Natural killer cell treated with Interleukin-12 subunit alpha and Interleukin-12 subunit beta and Interleukin-15 and Interleukin-18, amount 100 ng/mL, for 72 hours (primary cell): ENCODE data around the gene WSB1. TPM values are rescaled to one million over a fixed set of nuclear protein-coding genes. Genes with fewer than 3 reads are reported as not detected.

Experiments
- ATAC-seq, 2 donors: fragments of 150-1000 bp; cut with Tn5 transposase in 1 of 2; sonication (Bioruptor Pico), chemical (Tn5 transposase) in 1 of 2; 2 replicates each; pipeline ENCODE4 v1.10.0; 2021
- DNase-seq: peaks from one replicate; pipeline ENCODE4 v3.0.0; 2022; ENCODE audit warnings: low spot score
- H3K27ac Mint-ChIP-seq, 2 donors: 1 replicate in 1 of 2; 2 replicates in 1 of 2; pipeline ENCODE4 v1.8.0; 2022; ENCODE audit warnings: mixed read lengths in 2 of 2, mild to moderate bottlenecking in 1 of 2, moderate library complexity in 1 of 2
- H3K27me3 Mint-ChIP-seq, 2 donors: 1 replicate in 1 of 2; 2 replicates in 1 of 2; pipeline ENCODE4 v1.8.0; 2022; ENCODE audit warnings: mixed read lengths in 2 of 2
- H3K36me3 Mint-ChIP-seq: one replicate; pipeline ENCODE4 v1.8.0; 2022; ENCODE audit warnings: mixed read lengths
- H3K4me1 Mint-ChIP-seq, 2 donors: 1 replicate in 1 of 2; 2 replicates in 1 of 2; pipeline ENCODE4 v1.8.0; 2022; ENCODE audit warnings: low read depth in 2 of 2, mixed read lengths in 2 of 2, mild to moderate bottlenecking in 1 of 2
- H3K4me3 Mint-ChIP-seq: one replicate; pipeline ENCODE4 v1.8.0; 2022; ENCODE audit warnings: mixed read lengths
- H3K9me3 Mint-ChIP-seq: 2 replicates; pipeline ENCODE4 v1.8.0; 2022; ENCODE audit warnings: mixed read lengths
- total RNA-seq, 2 donors: library from RNA; stranded (reverse); gene quantifications; one replicate each; pipeline ENCODE4 v1.2.3, GENCODE V29; 2022

Gene WSB1
- total RNA-seq, 2 donors from 2014 or later = 129 to 174 TPM

DNA sequence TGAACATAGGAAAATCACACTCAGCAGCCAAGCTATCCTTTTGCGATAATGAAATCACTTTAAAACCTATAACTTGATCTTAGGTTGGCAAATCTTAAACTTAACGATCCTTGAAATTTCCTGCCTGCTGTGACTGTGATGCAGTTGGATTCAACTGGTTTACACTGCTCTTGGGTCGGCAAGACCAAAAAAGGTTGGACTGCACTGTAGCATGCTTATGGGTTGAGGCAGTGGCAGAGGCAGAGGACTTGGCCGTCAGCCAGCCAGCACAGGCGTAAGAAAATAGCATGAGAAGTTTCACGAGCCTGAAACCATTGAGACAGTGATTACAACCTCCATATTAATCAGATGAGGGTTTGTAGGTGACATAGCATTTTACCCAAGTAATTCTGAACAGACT is 21.4 kb downstream of the WSB1 start:
- no peaks in the 10 kb centered on the region for H3K9me3 Mint-ChIP-seq
- no peak for DNase-seq
- no peak for ATAC-seq
- no peaks in the 10 kb centered on the region for H3K27me3 Mint-ChIP-seq
- no peak overlapping the region for H3K27ac Mint-ChIP-seq
- H3K36me3 Mint-ChIP-seq = peaks cover 35% of the 10 kb centered on the region
- H3K4me1 Mint-ChIP-seq = peaks cover 0 to 9% of the 10 kb centered on the region in 2 donors
- no peak overlapping the region for H3K4me3 Mint-ChIP-seq

DNA sequence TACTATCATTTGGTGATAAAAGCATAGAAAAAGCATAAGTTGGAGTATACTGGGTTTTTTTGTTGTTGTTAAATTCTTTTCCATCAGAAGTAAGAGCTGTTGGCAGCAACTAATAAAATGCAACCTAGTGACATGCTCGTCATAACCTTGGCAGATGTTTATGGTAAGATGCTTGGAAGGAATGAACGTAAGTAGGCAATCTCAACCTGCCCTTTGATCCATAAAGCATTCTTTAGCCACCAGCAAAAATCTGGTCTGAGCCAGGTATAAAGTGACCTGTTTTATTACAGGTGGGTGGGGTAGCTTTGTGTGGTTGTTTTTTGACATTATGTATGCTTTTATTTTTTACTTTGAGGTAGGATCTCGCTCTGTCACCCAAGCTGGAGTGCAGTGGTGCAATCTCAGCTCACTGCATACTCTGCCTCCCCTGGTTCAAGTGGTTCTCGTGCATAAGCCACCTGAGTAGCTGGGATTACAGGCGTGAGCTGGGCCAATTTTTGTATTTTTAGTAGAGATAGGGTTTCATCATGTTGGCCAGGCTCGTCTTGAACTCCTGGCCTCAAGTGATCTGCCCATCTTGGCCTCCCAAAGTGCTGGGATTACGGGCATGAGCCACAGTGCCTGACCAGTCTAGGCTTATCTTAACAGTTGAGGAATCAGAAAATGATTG is 22.0 kb downstream of the WSB1 start:
- Mint-ChIP-seq H3K36me3 (peaks cover 32% of the 10 kb centered on the region), H3K9me3 (no peaks in the 10 kb centered on the region)

DNA sequence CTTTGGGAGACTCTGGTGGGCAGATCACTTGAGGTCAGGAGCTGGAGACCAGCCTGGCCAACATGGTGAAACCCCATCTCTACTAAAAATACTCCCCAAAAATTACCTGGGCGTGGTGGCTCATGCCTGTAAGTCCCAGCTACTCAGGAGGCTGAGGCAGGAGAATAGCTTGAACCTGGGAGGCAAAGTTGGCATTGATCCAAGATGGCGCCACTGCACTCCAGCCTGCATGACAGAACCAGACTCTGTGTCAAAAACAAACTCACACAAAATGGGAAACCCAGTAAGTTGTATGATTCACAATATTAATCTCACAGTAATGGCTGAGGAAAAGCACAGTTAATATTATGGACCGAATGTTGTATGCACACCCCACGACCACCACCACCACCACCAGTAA is 24.3 kb downstream of the WSB1 start:
- no peak for DNase-seq
- H3K27me3 Mint-ChIP-seq = no peaks in the 10 kb centered on the region
- no peak overlapping the region for H3K27ac Mint-ChIP-seq
- H3K36me3 Mint-ChIP-seq = peaks cover 20% of the 10 kb centered on the region
- peaks cover 0 to 9% of the 10 kb centered on the region in 2 donors for H3K4me1 Mint-ChIP-seq
- no peaks in the 10 kb centered on the region for H3K9me3 Mint-ChIP-seq
- ATAC-seq = no peak
- no peak overlapping the region for H3K4me3 Mint-ChIP-seq

More for the DNA sequence above, 22.0 kb downstream of the WSB1 start:
- H3K27me3 Mint-ChIP-seq = no peaks in the 10 kb centered on the region
- no peak for DNase-seq
- peaks cover 0 to 9% of the 10 kb centered on the region in 2 donors for H3K4me1 Mint-ChIP-seq
- no peak overlapping the region for H3K4me3 Mint-ChIP-seq
- no peak for ATAC-seq
- no peak overlapping the region for H3K27ac Mint-ChIP-seq

DNA sequence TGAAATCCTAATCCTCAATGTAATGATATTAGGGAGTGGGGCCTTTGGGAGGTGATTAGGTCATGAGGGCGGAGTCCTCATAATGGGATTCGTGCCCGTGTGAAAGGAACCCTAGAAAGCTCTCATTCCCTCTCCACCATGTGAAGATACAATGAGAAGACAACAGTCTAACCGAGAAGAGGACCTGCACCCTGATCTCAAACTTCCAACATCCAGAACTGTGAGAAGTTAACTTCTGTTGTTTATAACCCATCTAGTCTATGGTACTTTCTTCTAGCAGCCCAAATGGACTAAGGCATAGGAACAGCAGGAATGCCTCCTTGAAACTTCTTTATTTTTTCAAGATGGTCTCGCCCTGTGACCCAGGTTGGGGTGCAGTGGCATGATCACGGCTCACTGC is 24.7 kb downstream of the WSB1 start:
- no peaks in the 10 kb centered on the region for H3K9me3 Mint-ChIP-seq
- DNase-seq (no peak), ATAC-seq (no peak)
- peaks cover 19% of the 10 kb centered on the region for H3K36me3 Mint-ChIP-seq
- H3K27me3 Mint-ChIP-seq = no peaks in the 10 kb centered on the region
- H3K4me3 Mint-ChIP-seq = no peak overlapping the region
- H3K27ac Mint-ChIP-seq = peak overlapping the region in 1 of 2 donors; percentile 77
- H3K4me1 Mint-ChIP-seq = peaks cover 0 to 9% of the 10 kb centered on the region in 2 donors

DNA sequence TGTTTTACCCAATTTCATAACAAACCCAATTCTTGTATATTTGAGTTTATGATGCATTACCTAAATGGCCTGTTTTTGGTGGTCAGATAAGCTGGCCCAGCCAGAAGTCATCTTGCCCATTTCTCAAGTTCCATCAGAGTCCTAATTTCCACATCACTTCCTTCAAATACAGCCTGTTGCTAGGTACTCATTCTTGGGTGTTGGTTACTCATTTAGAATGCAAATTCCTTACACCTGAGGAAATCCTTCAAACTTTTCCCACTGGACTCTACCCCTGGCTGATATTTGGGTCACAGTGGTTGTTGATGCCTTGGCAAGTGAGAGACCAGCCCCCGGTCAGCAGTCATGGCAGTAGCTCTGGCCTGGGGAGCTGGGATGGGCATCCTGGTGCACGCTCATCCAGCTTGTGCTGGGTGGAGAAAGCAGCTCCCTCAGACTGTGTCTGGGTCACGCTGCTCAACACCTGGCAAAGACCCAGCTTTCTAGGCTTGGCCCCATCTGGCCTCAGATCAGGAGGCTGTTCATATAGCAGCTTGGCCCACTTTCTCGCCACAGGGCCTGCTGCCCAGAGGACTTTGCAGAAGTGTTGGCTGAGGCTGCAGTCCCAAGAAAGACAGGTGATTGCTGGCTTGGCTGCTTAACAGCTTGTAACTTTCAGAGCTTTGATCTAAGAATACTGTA is 25.8 kb downstream of the WSB1 start:
- DNase-seq = no peak
- no peak overlapping the region for H3K4me3 Mint-ChIP-seq
- peak overlapping the region; percentile 6 to 77 for H3K27ac Mint-ChIP-seq
- no peaks in the 10 kb centered on the region for H3K9me3 Mint-ChIP-seq
- H3K36me3 Mint-ChIP-seq = peaks cover 16% of the 10 kb centered on the region
- H3K4me1 Mint-ChIP-seq = peaks cover 0 to 9% of the 10 kb centered on the region in 2 donors
- peak in 1 of 2 donors; percentile 31 for ATAC-seq
- no peaks in the 10 kb centered on the region for H3K27me3 Mint-ChIP-seq

DNA sequence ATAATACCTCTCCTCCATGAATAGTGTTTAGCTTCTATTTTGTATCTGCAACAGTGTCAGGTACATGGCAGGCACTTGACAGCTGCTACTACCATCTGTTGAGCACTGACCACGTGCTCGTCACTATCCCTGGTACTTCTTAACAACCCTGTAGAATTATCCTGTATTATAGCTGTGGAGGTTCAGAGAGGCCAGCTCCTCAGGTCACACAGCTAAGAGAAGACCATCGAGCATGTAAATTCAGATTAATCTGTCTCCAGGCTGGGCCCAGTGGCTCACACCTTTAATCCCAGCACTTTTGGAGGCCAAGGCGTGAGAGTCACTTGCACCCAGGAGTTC is 26.3 kb downstream of the WSB1 start:
- DNase-seq (no peak), ATAC-seq (no peak)
- H3K27me3 Mint-ChIP-seq = no peaks in the 10 kb centered on the region
- H3K27ac Mint-ChIP-seq = peak overlapping the region in 1 of 2 donors; percentile 77
- H3K9me3 Mint-ChIP-seq = no peaks in the 10 kb centered on the region
- peaks cover 0 to 9% of the 10 kb centered on the region in 2 donors for H3K4me1 Mint-ChIP-seq
- no peak overlapping the region for H3K4me3 Mint-ChIP-seq
- peaks cover 10% of the 10 kb centered on the region for H3K36me3 Mint-ChIP-seq

DNA sequence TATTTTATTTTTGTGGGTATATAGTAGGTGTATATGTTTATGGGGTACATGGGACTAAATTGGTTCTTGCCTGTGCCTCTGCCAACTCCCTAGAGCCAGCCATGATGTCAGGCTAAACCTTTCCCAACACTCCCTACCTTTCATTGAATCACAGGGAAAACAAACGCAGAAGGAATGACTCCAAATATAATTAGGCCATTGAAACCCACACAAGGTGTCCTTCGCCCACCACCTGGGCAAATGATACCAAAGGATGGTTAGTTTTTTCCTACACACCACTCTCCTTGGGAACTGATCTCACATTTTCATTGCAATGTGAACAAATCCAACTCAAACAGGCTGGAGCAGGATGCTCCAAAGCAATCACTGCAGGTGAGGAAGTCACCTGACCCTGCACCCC is 27.5 kb downstream of the WSB1 start:
- Mint-ChIP-seq H3K4me3 (no peak overlapping the region), H3K9me3 (no peaks in the 10 kb centered on the region)

DNA sequence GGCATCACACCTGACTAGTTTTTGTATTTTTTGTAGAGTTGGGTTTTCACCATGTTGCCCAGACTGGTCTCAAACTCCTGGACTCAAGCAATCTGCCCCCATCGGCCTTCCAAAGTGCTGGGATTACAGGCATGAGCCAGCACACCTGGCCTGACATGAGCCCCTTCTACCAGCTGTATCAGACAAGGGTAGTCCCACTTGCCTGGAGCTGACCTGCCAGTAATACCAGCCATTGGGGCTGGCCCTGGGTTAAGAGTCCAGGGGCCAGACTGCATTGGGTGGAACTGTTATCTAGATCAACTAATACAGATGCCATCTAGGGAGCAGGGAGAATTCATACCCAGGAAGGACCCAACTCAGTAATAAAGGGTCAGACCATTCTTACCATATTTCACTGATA is 28.1 kb downstream of the WSB1 start:
- Mint-ChIP-seq H3K9me3 (no peaks in the 10 kb centered on the region), H3K27me3 (no peaks in the 10 kb centered on the region), H3K36me3 (no peaks in the 10 kb centered on the region), H3K4me3 (no peak overlapping the region), H3K27ac (no peak overlapping the region), H3K4me1 (peaks cover 0 to 9% of the 10 kb centered on the region in 2 donors)
- DNase-seq (no peak), ATAC-seq (no peak)

More for the DNA sequence above, 27.5 kb downstream of the WSB1 start:
- no peak for ATAC-seq
- DNase-seq = no peak
- Mint-ChIP-seq H3K36me3 (peaks cover 4% of the 10 kb centered on the region), H3K4me1 (peaks cover 0 to 9% of the 10 kb centered on the region in 2 donors), H3K27me3 (no peaks in the 10 kb centered on the region), H3K27ac (no peak overlapping the region)

DNA sequence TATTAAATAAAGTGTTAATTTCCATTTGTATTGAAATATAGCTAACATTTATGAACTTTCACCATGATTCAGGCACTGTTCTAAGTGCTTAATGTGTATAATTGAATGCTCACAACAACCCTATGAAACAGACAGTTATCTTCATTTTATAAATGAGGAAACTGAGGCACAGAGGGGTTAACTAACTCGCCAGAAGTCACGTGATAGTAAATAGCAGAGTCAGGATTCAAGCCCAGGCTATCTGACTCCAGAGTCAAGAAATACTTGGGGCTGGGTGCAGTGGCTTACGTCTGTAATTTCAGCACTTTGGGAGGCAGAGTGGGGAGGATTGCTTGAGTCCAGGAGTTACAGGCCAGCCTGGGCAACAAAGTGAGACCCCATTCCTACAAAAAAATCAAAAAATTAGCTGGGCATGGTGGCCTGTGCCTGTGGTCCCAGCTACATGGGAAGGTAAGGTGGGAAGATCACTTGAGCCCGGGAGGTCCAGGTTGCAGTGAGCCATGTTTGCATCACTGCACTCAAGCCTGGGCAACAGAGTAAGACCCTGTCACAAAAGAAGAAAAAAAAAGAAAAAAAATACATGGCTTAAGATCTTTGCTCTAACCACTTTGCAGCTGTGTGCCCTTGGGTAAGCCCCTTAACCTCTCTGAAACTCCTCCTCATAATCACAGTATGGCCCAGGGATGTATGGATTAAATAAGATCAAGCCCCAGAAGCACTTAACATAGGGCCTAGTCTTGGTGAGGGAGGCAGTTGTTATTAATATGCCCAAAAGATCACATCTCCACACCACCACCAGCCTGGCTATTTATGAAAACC is 29.0 kb downstream of the WSB1 start:
- DNase-seq = no peak
- H3K27me3 Mint-ChIP-seq = no peaks in the 10 kb centered on the region
- ATAC-seq = no peak
- H3K36me3 Mint-ChIP-seq = no peaks in the 10 kb centered on the region
- no peaks in the 10 kb centered on the region for H3K9me3 Mint-ChIP-seq
- no peak overlapping the region for H3K4me3 Mint-ChIP-seq
- H3K27ac Mint-ChIP-seq = no peak overlapping the region
- H3K4me1 Mint-ChIP-seq = peaks cover 0 to 9% of the 10 kb centered on the region in 2 donors

DNA sequence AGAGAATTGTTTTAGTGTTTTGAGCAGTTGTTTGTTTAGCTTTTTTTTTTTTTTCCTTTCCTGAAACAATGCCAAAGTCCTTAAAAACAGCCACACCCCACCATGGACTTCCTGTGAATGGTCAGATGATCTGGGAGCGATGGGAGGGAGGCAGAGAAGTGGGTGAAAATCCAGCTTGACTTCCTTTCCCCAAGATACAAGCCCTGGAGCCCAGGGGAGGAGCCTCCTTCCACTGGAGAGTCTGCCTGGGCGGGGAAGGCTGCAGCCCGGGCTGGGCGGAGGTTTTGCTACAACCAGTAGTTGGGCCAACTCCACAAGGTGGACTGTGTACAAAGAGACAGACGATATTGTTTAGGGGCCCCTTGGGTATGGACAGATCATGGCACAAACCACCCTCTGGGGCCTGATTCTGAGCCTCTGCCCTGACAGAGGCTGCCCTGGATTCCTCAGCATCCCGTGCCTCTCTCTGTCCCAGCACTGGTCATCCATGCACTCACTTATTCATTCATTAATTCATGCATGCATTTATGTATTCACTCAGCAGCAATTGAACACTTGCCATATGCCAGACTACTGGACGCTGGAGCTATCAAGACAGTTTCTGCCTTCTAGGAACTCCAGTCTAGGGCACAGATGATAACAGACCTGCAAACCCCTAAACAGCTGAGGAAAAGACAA is 29.8 kb downstream of the WSB1 start:
- no peak overlapping the region for H3K27ac Mint-ChIP-seq

DNA sequence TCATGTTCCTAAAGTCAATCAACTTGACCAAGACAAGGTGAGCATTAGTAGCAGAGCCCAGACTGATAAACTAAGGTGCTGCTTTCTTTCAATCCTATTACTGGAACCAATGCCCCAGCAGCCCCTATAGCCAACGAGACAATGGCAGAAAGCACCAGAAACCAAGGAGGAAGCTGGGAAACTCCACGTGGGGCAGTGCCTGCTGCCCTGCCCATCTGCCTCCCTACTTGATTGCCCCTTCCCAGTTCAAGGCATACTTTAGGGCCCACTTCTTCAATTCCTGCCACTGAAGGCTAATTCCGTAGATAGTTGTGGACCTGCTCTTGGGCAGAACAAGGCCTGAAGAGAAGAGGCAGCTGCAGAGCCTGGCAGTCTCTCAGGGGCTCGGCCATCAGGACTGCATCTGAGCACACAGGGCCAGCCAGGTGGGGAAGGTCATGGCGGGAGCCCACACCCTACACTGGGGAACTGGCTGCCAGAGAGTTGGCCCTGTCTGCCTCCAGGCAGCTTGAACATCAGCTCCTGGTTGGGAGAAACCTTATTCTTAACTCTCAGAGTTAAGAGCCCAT is 30.9 kb downstream of the WSB1 start:
- DNase-seq = no peak
- H3K27ac Mint-ChIP-seq = no peak overlapping the region
- H3K9me3 Mint-ChIP-seq = no peaks in the 10 kb centered on the region
- H3K27me3 Mint-ChIP-seq = no peaks in the 10 kb centered on the region
- peaks cover 0 to under 1% of the 10 kb centered on the region in 2 donors for H3K4me1 Mint-ChIP-seq
- ATAC-seq = no peak
- no peaks in the 10 kb centered on the region for H3K36me3 Mint-ChIP-seq
- H3K4me3 Mint-ChIP-seq = no peak overlapping the region

More for the DNA sequence above, 29.8 kb downstream of the WSB1 start:
- H3K36me3 Mint-ChIP-seq = no peaks in the 10 kb centered on the region
- H3K9me3 Mint-ChIP-seq = no peaks in the 10 kb centered on the region
- H3K4me3 Mint-ChIP-seq = no peak overlapping the region
- ATAC-seq (no peak), DNase-seq (no peak)
- no peaks in the 10 kb centered on the region for H3K27me3 Mint-ChIP-seq
- H3K4me1 Mint-ChIP-seq = peaks cover 0 to 9% of the 10 kb centered on the region in 2 donors

DNA sequence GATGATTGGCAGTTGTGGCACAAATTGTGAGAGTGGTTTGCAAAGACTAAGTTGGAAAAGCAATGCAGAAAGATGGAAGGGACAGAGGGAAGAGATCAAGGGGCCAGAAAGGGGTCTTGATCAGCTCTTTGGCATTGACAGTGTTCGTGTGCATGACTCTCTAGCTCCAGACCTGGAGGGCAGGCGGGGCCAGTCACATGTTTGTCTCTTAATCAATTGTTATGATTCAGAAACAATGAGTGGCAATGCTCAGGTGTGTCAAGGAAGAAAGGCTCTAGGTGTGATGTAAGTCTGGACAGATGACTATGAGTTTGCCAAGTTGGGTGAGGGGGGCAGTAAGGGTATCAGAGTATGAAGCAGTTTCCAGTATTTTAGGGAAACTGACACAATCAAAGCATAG is 32.1 kb downstream of the WSB1 start:
- ATAC-seq (no peak), DNase-seq (no peak)
- H3K27me3 Mint-ChIP-seq = no peaks in the 10 kb centered on the region
- H3K9me3 Mint-ChIP-seq = no peaks in the 10 kb centered on the region
- no peak overlapping the region for H3K4me3 Mint-ChIP-seq
- H3K36me3 Mint-ChIP-seq = no peaks in the 10 kb centered on the region
- H3K4me1 Mint-ChIP-seq = no peaks in the 10 kb centered on the region
- H3K27ac Mint-ChIP-seq = no peak overlapping the region

DNA sequence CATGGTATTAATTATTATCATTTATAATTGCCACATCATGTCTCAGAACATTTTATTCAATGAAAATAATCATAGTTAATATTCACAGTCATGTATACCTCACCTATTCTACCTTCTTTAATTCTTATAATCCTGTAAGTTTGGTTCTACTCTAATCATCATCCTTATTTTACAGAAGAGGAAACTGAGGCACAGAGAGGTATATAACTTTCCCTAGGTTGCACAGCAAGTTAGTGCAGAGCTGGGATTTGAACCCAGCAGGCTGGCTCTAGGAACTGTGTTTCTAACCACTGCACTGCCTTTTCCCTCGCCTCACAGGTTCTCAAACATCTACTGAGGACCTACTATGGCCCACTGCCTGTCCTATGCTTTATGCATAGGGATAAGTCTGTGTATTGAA is 32.7 kb downstream of the WSB1 start:
- Mint-ChIP-seq H3K36me3 (no peaks in the 10 kb centered on the region), H3K4me3 (no peak overlapping the region), H3K4me1 (peaks cover 0 to 4% of the 10 kb centered on the region in 2 donors), H3K27me3 (no peaks in the 10 kb centered on the region), H3K27ac (no peak overlapping the region), H3K9me3 (no peaks in the 10 kb centered on the region)
- DNase-seq (no peak), ATAC-seq (no peak)
